GM21390 (cell line): ENCODE measurements around the gene RSPH10B2.
"Not testable (repeated sequence)": the region's sequence is repeated elsewhere in the genome, so short reads cannot be mapped to it uniquely, and the experiment has no call there.

ENCODE experiments used
- ATAC-seq: cut with Tn5 transposase; IDR thresholded peaks from one replicate; pipeline ENCODE4 v1.9.1; 2021; ENCODE audit not compliant: unreplicated experiment

Gene RSPH10B2

GRCh38 chr7:6789353-6789752 lies 35.5 kb downstream of the RSPH10B2 start:
- not testable (repeated sequence) for ATAC-seq

GRCh38 chr7:6792113-6792872 lies 38.4 kb downstream of the RSPH10B2 start:
- not testable (repeated sequence) for ATAC-seq

- not testable (repeated sequence) for ATAC-seq
Observed at GRCh38 chr7:6794276-6794675, 40.4 kb downstream of the RSPH10B2 start.

- not testable (repeated sequence) for ATAC-seq
Observed at GRCh38 chr7:6797218-6797617, 43.3 kb downstream of the RSPH10B2 start.

GRCh38 chr7:6798047-6798446 lies 44.1 kb downstream of the RSPH10B2 start:
- ATAC-seq = not testable (repeated sequence)

- not testable (repeated sequence) for ATAC-seq
Observed at GRCh38 chr7:6799887-6800286, 46.0 kb downstream of the RSPH10B2 start.

- not testable (repeated sequence) for ATAC-seq
Observed at GRCh38 chr7:6800331-6800730, 46.4 kb downstream of the RSPH10B2 start.

- not testable (repeated sequence) for ATAC-seq
Observed at GRCh38 chr7:6807393-6807918, 53.6 kb downstream of the RSPH10B2 start.

GRCh38 chr7:6807959-6808358 lies 54.1 kb downstream of the RSPH10B2 start:
- not testable (repeated sequence) for ATAC-seq

- not testable (repeated sequence) for ATAC-seq
Observed at GRCh38 chr7:6813011-6813410, 59.1 kb downstream of the RSPH10B2 start.

- not testable (repeated sequence) for ATAC-seq
Observed at GRCh38 chr7:6815470-6815869, 61.6 kb downstream of the RSPH10B2 start.

GRCh38 chr7:6821622-6822021 lies 67.7 kb downstream of the RSPH10B2 start:
- ATAC-seq = not testable (repeated sequence)

GRCh38 chr7:6825236-6826125 lies 71.6 kb downstream of the RSPH10B2 start:
- ATAC-seq = peak; percentile 43

GRCh38 chr7:6826151-6826550 lies 72.2 kb downstream of the RSPH10B2 start, which contains the start of gene CCZ1B:
Gene CCZ1B (minus strand): TSS chr7:6826275. CDS start chr7:6826197, 78 bp downstream.
- peak; percentile 100 for ATAC-seq

GRCh38 chr7:6827180-6827579 lies 73.3 kb downstream of the RSPH10B2 start:
- not testable (repeated sequence) for ATAC-seq

GRCh38 chr7:6829616-6830015 lies 75.7 kb downstream of the RSPH10B2 start:
- not testable (repeated sequence) for ATAC-seq

- not testable (repeated sequence) for ATAC-seq
Observed at GRCh38 chr7:6830026-6830425, 76.1 kb downstream of the RSPH10B2 start.

GRCh38 chr7:6831018-6831725 lies 77.3 kb downstream of the RSPH10B2 start:
- no peak for ATAC-seq

- no peak for ATAC-seq
Observed at GRCh38 chr7:6833636-6834035, 79.7 kb downstream of the RSPH10B2 start.

- ATAC-seq = not testable (repeated sequence)
Observed at GRCh38 chr7:6835521-6835920, 81.6 kb downstream of the RSPH10B2 start.

GRCh38 chr7:6837081-6837480 lies 83.2 kb downstream of the RSPH10B2 start:
- ATAC-seq = not testable (repeated sequence)
